Lower leg skin (tissue), 3 donors: ENCODE results near the gene POMT2.

Experiments
- CTCF ChIP-seq, 3 donors: fragments of 450-650 bp; IDR thresholded peaks; one replicate each; pipeline ENCODE4 v1.5.1; 2016; ENCODE audit warnings: antibody characterized with exemption in 3 of 3, mild to moderate bottlenecking in 3 of 3, moderate library complexity in 2 of 3
- POLR2A ChIP-seq, 2 donors: fragments of 450-650 bp; IDR thresholded peaks; one replicate each; pipeline ENCODE4 v1.6.1; 2016 to 2017; ENCODE audit warnings: antibody characterized with exemption in 2 of 2, mild to moderate bottlenecking in 1 of 2, moderate library complexity in 1 of 2

- TF ChIP-seq CTCF (IDR thresholded peaks at IDR 0.05) (no peak), POLR2A (IDR thresholded peaks at IDR 0.05) (no peak)
Observed at GRCh38 chr14:77281852-77282410, 38.8 kb downstream of the POMT2 start.
